Renal pelvis (tissue), 4 donors: ENCODE results near the gene PNPLA1. TPM values are rescaled to one million over a fixed set of nuclear protein-coding genes. Genes with fewer than 3 reads are reported as not detected.
"Not testable (repeated sequence)": the region's sequence is repeated elsewhere in the genome, so short reads cannot be mapped to it uniquely, and the experiment has no call there.

Experiments used
- DNase-seq: peaks from one replicate; pipeline ENCODE4 v3.0.0-alpha.2; 2013
- polyA plus RNA-seq, 3 donors: library from polyadenylated mRNA; unstranded; fragments of 120-200 nt; gene quantifications; one replicate each; pipeline ENCODE4 v1.2.1, GENCODE V29; 2013; ENCODE audit not compliant: insufficient read length in 3 of 3

PNPLA1 gene
- polyA plus RNA-seq, 3 donors: 1.7 to 3.0 (median 2.5) TPM

GRCh38 chr6:36335465-36336207, 65.8 kb downstream of the PNPLA1 start:
- DNase-seq: no peak

GRCh38 chr6:36336208-36336710, 66.4 kb downstream of the PNPLA1 start:
- no peak for DNase-seq

- no peak for DNase-seq
These were observed 67.0 kb downstream of the PNPLA1 start, which contains the start of gene BNIP5 for GRCh38 chr6:36336779-36337241. Gene BNIP5 (minus strand): TSS chr6:36336888. CDS start chr6:36330690, 6,198 bp downstream.

- no peak for DNase-seq
These were observed 68.0 kb downstream of the PNPLA1 start for GRCh38 chr6:36337814-36338213.

GRCh38 chr6:36338223-36338622, 68.4 kb downstream of the PNPLA1 start:
- not testable (repeated sequence) for DNase-seq

- DNase-seq: no peak
These were observed 69.3 kb downstream of the PNPLA1 start for GRCh38 chr6:36339146-36339545.

- no peak for DNase-seq
These were observed 70.4 kb downstream of the PNPLA1 start for GRCh38 chr6:36340306-36340617.

- no peak for DNase-seq
These were observed 71.0 kb downstream of the PNPLA1 start for GRCh38 chr6:36340618-36341454.

- DNase-seq: no peak
These were observed 73.3 kb downstream of the PNPLA1 start for GRCh38 chr6:36343109-36343680.

- no peak for DNase-seq
These were observed 76.0 kb downstream of the PNPLA1 start for GRCh38 chr6:36345681-36346466.

GRCh38 chr6:36346486-36347273, 76.8 kb downstream of the PNPLA1 start:
- no peak for DNase-seq

GRCh38 chr6:36347621-36348020, 77.8 kb downstream of the PNPLA1 start:
- no peak for DNase-seq

- DNase-seq: no peak
These were observed 79.4 kb downstream of the PNPLA1 start for GRCh38 chr6:36349240-36349639.

- DNase-seq: no peak
These were observed 80.2 kb downstream of the PNPLA1 start for GRCh38 chr6:36350082-36350481.

- no peak for DNase-seq
These were observed 81.1 kb downstream of the PNPLA1 start for GRCh38 chr6:36350681-36351571.

- no peak for DNase-seq
These were observed 82.8 kb downstream of the PNPLA1 start for GRCh38 chr6:36352477-36353157.

GRCh38 chr6:36353411-36353915, 83.6 kb downstream of the PNPLA1 start:
- DNase-seq: no peak

- no peak for DNase-seq
These were observed 86.0 kb downstream of the PNPLA1 start for GRCh38 chr6:36355819-36356218.

GRCh38 chr6:36357872-36358225, 88.0 kb downstream of the PNPLA1 start:
- no peak for DNase-seq
